CD4-positive, alpha-beta T cell (primary cell): ENCODE measurements around the gene GDPD5. TPM values are rescaled to one million over a fixed set of nuclear protein-coding genes. Genes with fewer than 3 reads are reported as not detected.

Source experiments
- ATAC-seq: fragments of 200-7000 bp; cut with Tn5 transposase; one replicate; pipeline ENCODE4 v1.10.0; 2022; ENCODE audit warnings: mild to moderate bottlenecking; ENCODE audit not compliant: poor library complexity
- CTCF ChIA-PET: fragments of 350-600 bp; sonication (Branson Sonifier 250); formaldehyde crosslinking; loops from one replicate; lab custom pipeline; 2021; ENCODE audit warnings: antibody characterized with exemption, inconsistent platforms; lab: Charles Lee
- POLR2A ChIA-PET: fragments of 350-600 bp; sonication (Branson Sonifier 250); formaldehyde crosslinking; loops from one replicate; lab custom pipeline; 2021; ENCODE audit warnings: antibody characterized with exemption, inconsistent platforms; lab: Charles Lee
- DNase-seq, 14 experiments: peaks; one replicate each; pipeline ENCODE4 v3.0.0-alpha.2; 2013 to 2020; ENCODE audit warnings: mixed read lengths in 2 of 14
- H3K27ac ChIP-seq, 2 donors: one replicate each; pipeline versions ENCODE4 v1.5.1 to v1.7.0; 2013; ENCODE audit warnings: low read length in 2 of 2, low read depth in 1 of 2, mild to moderate bottlenecking in 1 of 2
- H3K27me3 ChIP-seq, 2 experiments: 1 replicate in 1 of 2; 2 replicates in 1 of 2; pipeline versions ENCODE4 v1.6.1 to v1.7.0; 2013; ENCODE audit warnings: low read length in 2 of 2, control low read depth in 1 of 2, mild to moderate bottlenecking in 1 of 2, moderate library complexity in 1 of 2; ENCODE audit not compliant: insufficient read depth in 2 of 2, control insufficient read depth in 1 of 2
- H3K36me3 ChIP-seq: one replicate; pipeline ENCODE4 v1.6.1; 2013; ENCODE audit warnings: low read length, control low read depth; ENCODE audit not compliant: insufficient read depth
- H3K4me1 ChIP-seq: one replicate; pipeline ENCODE4 v1.6.1; 2013; ENCODE audit warnings: low read length, control low read depth; ENCODE audit not compliant: insufficient read depth
- H3K4me3 ChIP-seq: one replicate; pipeline ENCODE4 v1.5.1; 2013; ENCODE audit warnings: mild to moderate bottlenecking, low read length, moderate library complexity
- H3K9me3 ChIP-seq, 2 experiments: 1 replicate in 1 of 2; 2 replicates in 1 of 2; pipeline versions ENCODE4 v1.6.1 to v1.7.0; 2013; ENCODE audit warnings: low read length in 2 of 2, mild to moderate bottlenecking in 2 of 2, control low read depth in 1 of 2, moderate library complexity in 1 of 2; ENCODE audit not compliant: control insufficient read depth in 1 of 2, insufficient read depth in 1 of 2
- H3K27ac Mint-ChIP-seq: one replicate; pipeline ENCODE4 v1.8.0; 2020; ENCODE audit warnings: mixed read lengths
- H3K27me3 Mint-ChIP-seq: one replicate; pipeline ENCODE4 v1.8.0; 2021; ENCODE audit warnings: mixed read lengths
- H3K36me3 Mint-ChIP-seq: one replicate; pipeline ENCODE4 v1.8.0; 2021; ENCODE audit warnings: low read depth, mixed read lengths
- H3K4me1 Mint-ChIP-seq: one replicate; pipeline ENCODE4 v1.8.0; 2021; ENCODE audit warnings: low read depth, mixed read lengths
- H3K4me3 Mint-ChIP-seq: one replicate; pipeline ENCODE4 v1.8.0; 2020; ENCODE audit warnings: mild to moderate bottlenecking, mixed read lengths
- H3K9me3 Mint-ChIP-seq: one replicate; pipeline ENCODE4 v1.8.0; 2020; ENCODE audit warnings: mixed read lengths
- intact Hi-C, 2 experiments: fragments of 100-400 bp; cut with DNase I in 1 of 2; cut with micrococcal nuclease in 1 of 2; formaldehyde crosslinking; loops; one replicate each; pipeline versions ENCODE4 v1.15.1 to v1.9.0; 2023 to 2025; cut with DNase I, micrococcal nuclease
- total RNA-seq, 174 experiments: library from RNA in 2 of 174; stranded (reverse) in 2 of 174; gene quantifications; one replicate each; pipeline ENCODE4 v1.2.3 and lab custom pipeline; 2021 to 2026
- TF ChIP-seq, protein P1 (sequence below): fragments of 200-600 bp; IDR thresholded peaks from one replicate; pipeline ENCODE4 v1.8.0; 2022; ENCODE audit warnings: antibody characterized with exemption, mild to moderate bottlenecking

GDPD5 gene
- total RNA-seq, 2 experiments from 2014 or later, result 91.6 to 101 TPM

DNA sequence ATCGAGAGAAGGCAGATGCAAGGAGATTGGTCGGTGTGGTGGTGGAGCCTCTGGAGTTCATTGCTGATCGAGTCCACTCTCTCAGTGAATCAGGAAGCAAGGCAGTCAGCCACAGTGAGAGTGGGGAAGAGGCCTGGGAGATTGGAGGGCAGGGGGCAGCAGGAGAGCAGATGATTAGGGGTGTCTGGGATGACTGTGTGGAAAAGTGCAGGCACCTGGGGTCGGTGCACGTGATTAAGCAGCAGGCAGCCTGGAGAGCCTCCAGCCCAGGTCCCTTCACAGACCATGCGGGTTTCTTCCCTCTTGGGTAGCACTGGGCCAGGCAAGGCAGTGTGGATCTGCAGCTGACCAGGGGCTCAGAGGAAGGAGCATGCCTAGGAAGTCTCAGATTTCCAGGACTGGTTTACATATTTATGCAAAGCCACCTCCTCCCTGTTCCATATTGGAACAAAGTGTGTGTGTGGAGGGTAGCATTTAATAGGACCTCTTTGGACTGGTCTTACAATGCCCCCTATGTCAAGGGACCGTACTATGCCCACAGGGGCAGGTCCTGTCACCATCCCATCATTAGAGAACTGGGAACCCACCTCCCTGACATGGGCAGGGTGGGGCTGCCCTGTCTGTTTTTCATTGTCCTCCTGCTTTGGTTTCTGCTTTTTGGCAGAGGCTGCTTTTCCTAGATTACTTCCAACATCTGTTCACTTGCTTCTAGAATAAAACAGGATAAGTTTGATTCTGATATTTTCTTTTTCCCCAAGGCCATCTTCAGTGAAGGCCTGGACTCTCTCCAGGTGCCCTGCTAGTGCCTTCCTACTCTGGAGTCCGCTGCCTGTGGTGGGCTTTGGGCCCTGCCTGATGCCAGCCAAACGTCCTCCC lies 14.0 kb upstream of the GDPD5 start:
- no peaks in the 10 kb centered on the region for H3K9me3 Mint-ChIP-seq
- no peak overlapping the region for H3K27ac Mint-ChIP-seq
- peaks cover 15% of the 10 kb centered on the region for H3K4me1 ChIP-seq
- no peaks in the 10 kb centered on the region for H3K27me3 Mint-ChIP-seq
- H3K36me3 ChIP-seq, result no peaks in the 10 kb centered on the region
- H3K27ac ChIP-seq, result no peak overlapping the region
- TF ChIP-seq, protein P1, sequence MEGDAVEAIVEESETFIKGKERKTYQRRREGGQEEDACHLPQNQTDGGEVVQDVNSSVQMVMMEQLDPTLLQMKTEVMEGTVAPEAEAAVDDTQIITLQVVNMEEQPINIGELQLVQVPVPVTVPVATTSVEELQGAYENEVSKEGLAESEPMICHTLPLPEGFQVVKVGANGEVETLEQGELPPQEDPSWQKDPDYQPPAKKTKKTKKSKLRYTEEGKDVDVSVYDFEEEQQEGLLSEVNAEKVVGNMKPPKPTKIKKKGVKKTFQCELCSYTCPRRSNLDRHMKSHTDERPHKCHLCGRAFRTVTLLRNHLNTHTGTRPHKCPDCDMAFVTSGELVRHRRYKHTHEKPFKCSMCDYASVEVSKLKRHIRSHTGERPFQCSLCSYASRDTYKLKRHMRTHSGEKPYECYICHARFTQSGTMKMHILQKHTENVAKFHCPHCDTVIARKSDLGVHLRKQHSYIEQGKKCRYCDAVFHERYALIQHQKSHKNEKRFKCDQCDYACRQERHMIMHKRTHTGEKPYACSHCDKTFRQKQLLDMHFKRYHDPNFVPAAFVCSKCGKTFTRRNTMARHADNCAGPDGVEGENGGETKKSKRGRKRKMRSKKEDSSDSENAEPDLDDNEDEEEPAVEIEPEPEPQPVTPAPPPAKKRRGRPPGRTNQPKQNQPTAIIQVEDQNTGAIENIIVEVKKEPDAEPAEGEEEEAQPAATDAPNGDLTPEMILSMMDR, result no peak
- DNase-seq, result no peak
- no peaks in the 10 kb centered on the region for H3K36me3 Mint-ChIP-seq
- no peaks in the 10 kb centered on the region for H3K27me3 ChIP-seq
- CTCF ChIA-PET, result no interaction called here
- ATAC-seq, result no peak
- no peaks in the 10 kb centered on the region for H3K9me3 ChIP-seq
- intact Hi-C loops, result loop anchor here in 1 of 2 experiments (10.0 kb wide), 1 partner anchor 265 kb away; no protein-coding TSS in a partner anchor
- H3K4me3 ChIP-seq, result no peak overlapping the region
- no peak overlapping the region for H3K4me3 Mint-ChIP-seq
- POLR2A ChIA-PET, result no interaction called here
- peaks cover 5% of the 10 kb centered on the region for H3K4me1 Mint-ChIP-seq

DNA sequence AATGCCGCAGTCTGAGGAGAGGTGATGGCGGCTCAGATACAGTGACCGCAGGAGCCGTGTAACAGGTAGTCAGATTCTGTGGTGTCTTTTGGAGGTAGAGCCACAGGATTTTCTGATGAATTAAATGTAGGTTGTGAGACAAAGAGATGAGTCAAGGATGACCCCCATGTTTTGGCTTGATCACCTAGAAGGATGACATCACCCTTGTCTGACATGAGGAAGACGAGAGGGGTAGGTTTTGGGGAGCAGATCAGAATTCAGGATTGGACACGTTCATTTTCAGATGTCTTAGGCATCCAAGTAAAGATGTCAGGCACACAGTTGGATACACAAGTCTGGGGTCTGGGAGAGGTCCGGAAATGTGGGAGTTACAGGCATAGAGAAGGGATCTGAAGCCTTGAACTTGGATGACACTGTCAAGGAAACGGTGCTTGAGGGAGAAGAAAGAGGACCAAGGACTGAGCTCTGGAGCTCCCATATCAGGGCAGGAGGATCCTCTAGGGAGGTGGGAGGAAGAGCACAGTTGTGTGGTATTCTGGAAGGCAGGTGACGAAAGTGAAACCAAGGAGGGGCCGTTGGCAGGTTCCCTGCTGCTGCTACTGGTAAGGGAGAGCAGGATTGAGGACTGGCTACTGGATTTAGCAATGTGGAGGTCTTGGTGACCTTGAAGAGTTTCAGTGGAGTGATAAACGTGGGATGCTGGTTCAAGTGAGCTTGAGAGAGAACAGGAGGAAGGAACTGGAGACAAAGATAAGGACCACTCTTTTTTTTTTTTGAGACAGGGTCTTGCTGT lies 12.6 kb upstream of the GDPD5 start:
- POLR2A ChIA-PET, result no interaction called here
- H3K4me3 Mint-ChIP-seq, result no peak overlapping the region
- no peak for DNase-seq

DNA sequence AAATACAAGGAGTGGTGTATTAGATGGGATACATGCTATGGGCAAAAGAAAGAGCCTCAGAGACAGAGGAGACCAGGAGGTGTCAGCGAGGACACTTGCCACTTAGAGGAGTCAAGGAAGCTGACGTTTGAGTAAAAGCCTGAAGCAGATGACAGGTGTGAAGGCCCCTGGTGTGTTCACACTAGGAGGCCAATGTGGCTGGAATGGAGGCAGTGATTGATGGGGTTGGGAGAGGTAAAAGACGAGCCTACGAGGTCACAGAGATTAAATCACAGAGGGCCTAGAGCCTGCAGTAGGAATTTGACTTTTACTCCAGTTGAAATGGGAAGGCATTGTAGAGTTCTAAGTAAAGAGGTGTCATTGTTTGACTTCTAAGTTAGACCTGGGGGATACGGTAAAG lies 12.0 kb upstream of the GDPD5 start:
- Mint-ChIP-seq H3K4me3 (no peak overlapping the region), H3K27me3 (no peaks in the 10 kb centered on the region), H3K4me1 (peaks cover 14% of the 10 kb centered on the region), H3K36me3 (no peaks in the 10 kb centered on the region), H3K9me3 (no peaks in the 10 kb centered on the region), H3K27ac (no peak overlapping the region)
- no peak for ATAC-seq
- Histone ChIP-seq H3K36me3 (no peaks in the 10 kb centered on the region), H3K4me3 (no peak overlapping the region), H3K27ac (no peak overlapping the region), H3K27me3 (no peaks in the 10 kb centered on the region), H3K9me3 (no peaks in the 10 kb centered on the region), H3K4me1 (peaks cover 23% of the 10 kb centered on the region)
- no peak for DNase-seq
- POLR2A ChIA-PET, result no interaction called here
- intact Hi-C loops, result loop anchor here in 1 of 2 experiments (10.0 kb wide), 1 partner anchor 263 kb away; no protein-coding TSS in a partner anchor
- TF ChIP-seq, protein P1, result no peak
- CTCF ChIA-PET, result no interaction called here

More for the DNA sequence above, 12.6 kb upstream of the GDPD5 start:
- Mint-ChIP-seq H3K9me3 (no peaks in the 10 kb centered on the region), H3K36me3 (no peaks in the 10 kb centered on the region), H3K27ac (no peak overlapping the region), H3K4me1 (peaks cover 14% of the 10 kb centered on the region), H3K27me3 (no peaks in the 10 kb centered on the region)
- no peak for ATAC-seq
- Histone ChIP-seq H3K9me3 (no peaks in the 10 kb centered on the region), H3K36me3 (no peaks in the 10 kb centered on the region), H3K27me3 (no peaks in the 10 kb centered on the region), H3K4me3 (no peak overlapping the region), H3K27ac (no peak overlapping the region), H3K4me1 (peaks cover 23% of the 10 kb centered on the region)
- CTCF ChIA-PET, result no interaction called here
- intact Hi-C loops, result loop anchor here in 1 of 2 experiments (10.0 kb wide), 1 partner anchor 264 kb away; no protein-coding TSS in a partner anchor
- TF ChIP-seq, protein P1, result no peak
